Measurements from ENCODE around the gene CSRP1. TPM values are rescaled to one million over a fixed set of nuclear protein-coding genes. Genes with fewer than 3 reads are reported as not detected.

The CSRP1 gene
- total and polyA plus RNA-seq, 2 of the 13 experiments (the other 11 are each of a cell fraction or from before 2014, with no cell fraction given): 17.7 to 68.9 TPM

DNA sequence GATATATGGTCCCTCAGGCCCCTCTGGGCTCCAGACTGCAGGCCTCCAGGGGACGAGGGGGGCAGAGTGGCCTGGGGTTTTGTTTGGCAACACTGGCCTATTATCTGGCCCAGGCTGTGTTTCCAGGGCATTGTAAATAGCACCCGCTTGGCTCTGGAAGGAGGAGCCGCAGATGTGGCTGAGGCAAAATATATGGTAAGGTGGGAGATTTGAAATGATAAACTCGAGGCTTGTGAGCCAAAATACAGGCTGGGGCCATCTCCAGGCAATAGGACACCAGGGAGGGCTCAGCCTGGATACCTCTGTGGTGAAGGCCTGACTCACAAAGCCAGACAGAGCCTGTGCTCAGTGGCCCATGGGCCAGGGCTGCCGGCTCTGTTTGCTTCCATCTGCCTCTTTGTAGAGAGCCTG lies 46.0 kb upstream of the CSRP1 start:
- Histone ChIP-seq H3K36me3 (replicated peaks in 1 of 2; ENCODE audit: control insufficient read depth in 1 of 2, insufficient read depth in 2 of 2, low read length in 2 of 2) (no peaks in the 10 kb centered on the region), H3K4me2 (ENCODE audit: low read depth, low read length) (no peak overlapping the region), H3K4me3 (replicated peaks in 1 of 3; ENCODE audit: insufficient read depth in 1 of 3, low read depth in 2 of 3, low read length in 3 of 3) (no peak overlapping the region), H2AFZ (ENCODE audit: low read length) (no peak overlapping the region), H3K27me3 (ENCODE audit: control insufficient read depth in 1 of 2, insufficient read depth in 2 of 2, low read length in 2 of 2) (peaks cover 2 to 38% of the 10 kb centered on the region in 2 experiments; a peak in 3 of 5 replicates), H4K20me1 (ENCODE audit: insufficient read depth, low read length) (no peaks in the 10 kb centered on the region), H3K9me3 (ENCODE audit: low read length) (no peaks in the 10 kb centered on the region), H3K79me2 (ENCODE audit: insufficient read depth, low read length) (no peaks in the 10 kb centered on the region), H3K27ac (ENCODE audit: extremely low read length, insufficient read depth, low read length) (no peak overlapping the region), H3K4me1 (ENCODE audit: insufficient read depth, low read length) (no peaks in the 10 kb centered on the region), H3K9ac (ENCODE audit: insufficient read depth, low read depth, low read length) (no peak overlapping the region)
- intact Hi-C loops (cut with micrococcal nuclease; ENCODE audit: unreplicated experiment): no loop called here
- FAIRE-seq: no peak
- no peak for DNase-seq (ENCODE audit: low spot score)
- TF ChIP-seq ZNF569 (CRISPR knock-in tag; IDR thresholded peaks at IDR 0.05; ENCODE audit: borderline replicate concordance) (no peak), ZFYVE20 (CRISPR knock-in tag; IDR thresholded peaks at IDR 0.05; ENCODE audit: borderline replicate concordance, low read depth) (no peak), YEATS4 (CRISPR knock-in tag; IDR thresholded peaks at IDR 0.05; ENCODE audit: borderline replicate concordance) (no peak), ZNF652 (CRISPR knock-in tag; IDR thresholded peaks at IDR 0.05; ENCODE audit: borderline replicate concordance, low read depth) (no peak)
- ATAC-seq: no peak
- CTCF ChIA-PET (ENCODE audit: low intra/inter-chr PET ratio, low total read pairs): no interaction called here
- no TSS peak for BruUV-seq (replicated peaks)
- WGBS (ENCODE audit: low lambda C conversion rate): 18% methylated on average over 5 of the region's 5 CpGs
- POLR2A ChIA-PET: no interaction called here
- in situ Hi-C loops (cut with HindIII; ENCODE audit: extremely low pct_ligation_motif_present, low pct_unique_long_range_greater_than_20kb): no loop called here

DNA sequence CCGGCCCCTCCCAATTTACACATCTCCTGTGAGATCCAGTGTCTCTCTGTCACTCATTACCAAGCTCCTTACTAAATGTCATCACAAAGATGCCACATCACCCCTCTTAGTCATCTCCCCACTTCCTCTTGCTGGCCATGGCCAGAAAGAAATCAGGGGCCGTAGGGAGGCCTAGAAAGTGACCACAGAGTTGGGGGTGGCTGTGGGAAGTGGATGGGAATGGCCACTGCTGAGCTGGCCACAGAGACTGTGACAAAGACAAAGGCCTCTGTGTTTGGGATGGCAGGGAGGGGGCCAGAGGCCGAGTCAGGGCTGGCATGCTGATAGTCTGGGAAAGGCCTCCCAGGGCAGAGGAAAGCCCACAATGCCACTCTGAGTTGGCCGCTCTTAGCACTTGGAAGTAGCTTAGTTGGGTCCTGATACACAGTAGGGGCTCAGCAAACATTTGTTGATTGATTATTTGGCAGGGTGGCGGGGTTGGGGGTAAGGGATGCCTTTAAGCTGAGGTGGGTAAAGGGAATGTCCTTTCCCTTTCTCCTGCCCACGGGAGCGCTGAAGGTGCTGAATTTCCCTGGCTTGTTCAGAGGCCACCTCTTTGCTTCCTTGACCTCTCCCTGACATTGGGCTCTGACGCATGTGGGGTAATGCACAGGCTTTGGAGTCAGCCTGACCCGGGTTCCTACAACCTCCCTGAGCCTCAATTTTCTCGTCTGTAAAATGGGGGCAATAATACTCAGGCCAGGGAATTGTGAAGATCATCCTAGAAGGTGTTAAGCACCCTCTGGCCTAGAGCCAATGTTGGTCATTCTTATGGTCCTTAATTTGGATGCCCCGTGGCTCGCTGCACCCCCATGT lies 45.2 kb upstream of the CSRP1 start:
- Histone ChIP-seq H2AFZ (ENCODE audit: low read length) (no peak overlapping the region), H3K27ac (ENCODE audit: extremely low read length, insufficient read depth, low read length) (no peak overlapping the region), H3K4me2 (ENCODE audit: low read depth, low read length) (no peak overlapping the region), H3K4me3 (replicated peaks in 1 of 3; ENCODE audit: insufficient read depth in 1 of 3, low read depth in 2 of 3, low read length in 3 of 3) (no peak overlapping the region), H4K20me1 (ENCODE audit: insufficient read depth, low read length) (no peaks in the 10 kb centered on the region), H3K79me2 (ENCODE audit: insufficient read depth, low read length) (no peaks in the 10 kb centered on the region), H3K4me1 (ENCODE audit: insufficient read depth, low read length) (no peaks in the 10 kb centered on the region), H3K27me3 (ENCODE audit: control insufficient read depth in 1 of 2, insufficient read depth in 2 of 2, low read length in 2 of 2) (peaks cover 2 to 30% of the 10 kb centered on the region in 2 experiments; a peak in 3 of 5 replicates), H3K36me3 (replicated peaks in 1 of 2; ENCODE audit: control insufficient read depth in 1 of 2, insufficient read depth in 2 of 2, low read length in 2 of 2) (no peaks in the 10 kb centered on the region), H3K9ac (ENCODE audit: insufficient read depth, low read depth, low read length) (no peak overlapping the region), H3K9me3 (ENCODE audit: low read length) (no peaks in the 10 kb centered on the region)
- DNase-seq (ENCODE audit: low spot score) (no peak), ATAC-seq (no peak), FAIRE-seq (no peak)
- WGBS (ENCODE audit: low lambda C conversion rate): 23% methylated on average over 8 of the region's 12 CpGs
- intact Hi-C loops (cut with micrococcal nuclease; ENCODE audit: unreplicated experiment) (no loop called here), in situ Hi-C loops (cut with HindIII; ENCODE audit: extremely low pct_ligation_motif_present, low pct_unique_long_range_greater_than_20kb) (no loop called here)
- ChIA-PET CTCF (ENCODE audit: low intra/inter-chr PET ratio, low total read pairs) (no interaction called here), POLR2A (no interaction called here)
- TF ChIP-seq ZNF629 (CRISPR knock-in tag; conservative IDR thresholded peaks at IDR 0.05) (peak; percentile 43), ZSCAN25 (CRISPR knock-in tag; IDR thresholded peaks at IDR 0.05) (no peak)
- BruUV-seq (replicated peaks): no TSS peak
